ENCODE results near the gene FBN1.

DNA sequence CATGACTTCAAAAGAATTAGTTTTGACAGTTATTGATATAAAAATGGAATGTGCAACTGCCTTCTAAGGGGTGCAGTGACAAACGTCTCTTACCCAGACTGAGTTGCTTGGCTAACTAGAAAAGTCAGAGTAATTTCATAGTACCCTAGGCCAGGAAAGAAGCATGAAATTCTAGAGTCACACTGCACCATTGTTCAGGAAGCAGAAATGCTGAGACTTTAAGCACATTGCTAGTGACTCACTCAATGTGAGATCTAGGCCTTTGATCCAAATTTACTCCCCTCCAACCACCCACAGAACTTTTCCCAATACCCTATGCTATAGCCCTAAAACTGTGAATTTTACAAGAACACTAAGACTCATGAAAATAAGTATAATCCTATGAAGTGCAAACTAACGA lies 203.5 kb downstream of the FBN1 start:
- TF ChIP-seq, protein P1, sequence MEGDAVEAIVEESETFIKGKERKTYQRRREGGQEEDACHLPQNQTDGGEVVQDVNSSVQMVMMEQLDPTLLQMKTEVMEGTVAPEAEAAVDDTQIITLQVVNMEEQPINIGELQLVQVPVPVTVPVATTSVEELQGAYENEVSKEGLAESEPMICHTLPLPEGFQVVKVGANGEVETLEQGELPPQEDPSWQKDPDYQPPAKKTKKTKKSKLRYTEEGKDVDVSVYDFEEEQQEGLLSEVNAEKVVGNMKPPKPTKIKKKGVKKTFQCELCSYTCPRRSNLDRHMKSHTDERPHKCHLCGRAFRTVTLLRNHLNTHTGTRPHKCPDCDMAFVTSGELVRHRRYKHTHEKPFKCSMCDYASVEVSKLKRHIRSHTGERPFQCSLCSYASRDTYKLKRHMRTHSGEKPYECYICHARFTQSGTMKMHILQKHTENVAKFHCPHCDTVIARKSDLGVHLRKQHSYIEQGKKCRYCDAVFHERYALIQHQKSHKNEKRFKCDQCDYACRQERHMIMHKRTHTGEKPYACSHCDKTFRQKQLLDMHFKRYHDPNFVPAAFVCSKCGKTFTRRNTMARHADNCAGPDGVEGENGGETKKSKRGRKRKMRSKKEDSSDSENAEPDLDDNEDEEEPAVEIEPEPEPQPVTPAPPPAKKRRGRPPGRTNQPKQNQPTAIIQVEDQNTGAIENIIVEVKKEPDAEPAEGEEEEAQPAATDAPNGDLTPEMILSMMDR (IDR thresholded peaks at IDR 0.05): no peak
- no peak for TF ChIP-seq POLR2AphosphoS5 (IDR thresholded peaks at IDR 0.05)
- TF ChIP-seq POLR2A (IDR thresholded peaks at IDR 0.05): no peak
